Measurements from ENCODE around the gene SMARCD1. TPM values are rescaled to one million over a fixed set of nuclear protein-coding genes. Genes with fewer than 3 reads are reported as not detected.

SMARCD1 gene
- total and polyA plus RNA-seq, 9 of the 15 experiments (the other 6 are each of a cell fraction or from before 2014, with no cell fraction given) = 0.86 to 91.7 (median 48.0) TPM

GRCh38 chr12:50070314-50071060 lies 14.7 kb upstream of the SMARCD1 start (continued):
- TF ChIP-seq ZHX1 (conservative IDR thresholded peaks at IDR 0.05; ENCODE audit: low read length) = peak; percentile 56; the same call in 1 of the 2 replicates
- TF ChIP-seq DEAF1 (CRISPR knock-in tag; IDR thresholded peaks at IDR 0.05) = peak; percentile 90
- no peak for TF ChIP-seq ASH1L (IDR thresholded peaks at IDR 0.05; ENCODE audit: borderline replicate concordance, low read depth, partially characterized antibody)
- TF ChIP-seq MNT (conservative IDR thresholded peaks at IDR 0.05) = peak in 1 of 2 experiments; percentile 45; a peak in 2 of 4 replicates
- TF ChIP-seq YY1 (IDR thresholded peaks at IDR 0.05; ENCODE audit: borderline replicate concordance in 1 of 3, control insufficient read depth in 1 of 3, extremely low read depth in 1 of 3, insufficient read depth in 3 of 3, insufficient read length in 1 of 3, insufficient replicate concordance in 2 of 3, low read depth in 1 of 3, low read length in 2 of 3) = no peak
- no peak for TF ChIP-seq ZNF282 (CRISPR knock-in tag; IDR thresholded peaks at IDR 0.05)
- no peak for TF ChIP-seq ZNF197 (CRISPR knock-in tag; IDR thresholded peaks at IDR 0.05; ENCODE audit: low read depth)
- no peak for TF ChIP-seq GABPB2 (CRISPR knock-in tag; conservative IDR thresholded peaks at IDR 0.05)
- no peak for TF ChIP-seq PYGO2 (tag; IDR thresholded peaks at IDR 0.05)
- 0 out of 2 replicates have a peak, but pooled peaks have one; percentile 12 for TF ChIP-seq ZNF165 (CRISPR knock-in tag; IDR thresholded peaks at IDR 0.05; ENCODE audit: borderline replicate concordance)
- TF ChIP-seq SLC30A9 (CRISPR knock-in tag; IDR thresholded peaks at IDR 0.05) = no peak
- TF ChIP-seq PRPF4 (IDR thresholded peaks at IDR 0.05; ENCODE audit: insufficient read depth, low read depth, low read length, poor library complexity, severe bottlenecking) = no peak
- TF ChIP-seq ZNF212 (CRISPR knock-in tag; IDR thresholded peaks at IDR 0.05) = no peak
- no peak for TF ChIP-seq PHTF2 (CRISPR knock-in tag; IDR thresholded peaks at IDR 0.05)
- TF ChIP-seq CEBPG (CRISPR knock-in tag; IDR thresholded peaks at IDR 0.05) = no peak
- TF ChIP-seq CEBPG (tag; conservative IDR thresholded peaks at IDR 0.05 in 1 of 2, IDR thresholded peaks at IDR 0.05 in 1 of 2) = no peak
- TF ChIP-seq NFIC (IDR thresholded peaks at IDR 0.05) = 0 out of 2 replicates have a peak, but pooled peaks have one; percentile 17
- TF ChIP-seq KLF16 (IDR thresholded peaks at IDR 0.05) = 0 out of 2 replicates have a peak, but pooled peaks have one; percentile 21
- TF ChIP-seq ZNF263 (CRISPR knock-in tag; IDR thresholded peaks at IDR 0.05; ENCODE audit: borderline replicate concordance) = peak; percentile 62; the same call in 1 of the 2 replicates
- no peak for TF ChIP-seq HEY1 (CRISPR knock-in tag; IDR thresholded peaks at IDR 0.05; ENCODE audit: borderline replicate concordance)

Data from K562 (cell line).